Measurements from ENCODE around the gene ARFGEF3.

The ARFGEF3 gene

DNA sequence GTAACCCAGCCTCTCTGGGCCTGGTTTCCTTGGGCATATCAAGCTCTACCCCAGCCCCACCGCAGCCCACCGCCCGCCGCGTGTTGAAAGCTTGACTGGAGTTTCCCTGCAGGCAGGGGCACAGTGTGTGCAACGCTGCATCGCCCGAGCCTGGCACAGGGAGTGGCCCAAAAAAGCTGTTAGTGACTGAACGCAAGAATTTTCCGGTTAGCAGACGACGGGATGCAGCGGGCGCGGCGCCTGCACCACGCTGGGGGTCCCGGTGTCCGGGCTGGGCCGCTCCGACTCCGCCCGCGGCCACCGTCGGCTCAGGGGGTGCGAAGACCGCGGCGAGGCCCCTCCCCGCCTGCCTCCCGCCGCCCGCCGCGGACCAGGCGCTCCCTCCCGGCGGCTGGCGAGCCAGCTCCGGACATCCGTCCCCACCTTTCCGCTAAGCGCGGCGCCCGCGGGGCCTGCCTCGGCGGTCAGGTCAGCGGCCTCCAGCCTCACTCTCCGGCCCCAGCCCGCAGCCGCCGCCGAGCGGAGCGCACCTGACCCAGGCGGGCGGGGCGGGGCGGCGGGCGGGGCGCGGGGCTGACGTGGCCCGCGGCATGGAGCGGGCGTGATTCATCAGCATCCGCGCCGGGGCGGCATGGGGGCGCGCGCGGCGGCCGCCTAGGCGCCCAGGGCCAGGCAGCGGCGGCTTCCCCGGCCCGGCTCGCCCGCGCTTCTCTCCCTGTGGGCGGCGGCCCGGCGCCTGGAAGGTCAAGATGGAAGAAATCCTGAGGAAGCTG is at the start of gene ARFGEF3 (continued):
- TF ChIP-seq, protein P1, sequence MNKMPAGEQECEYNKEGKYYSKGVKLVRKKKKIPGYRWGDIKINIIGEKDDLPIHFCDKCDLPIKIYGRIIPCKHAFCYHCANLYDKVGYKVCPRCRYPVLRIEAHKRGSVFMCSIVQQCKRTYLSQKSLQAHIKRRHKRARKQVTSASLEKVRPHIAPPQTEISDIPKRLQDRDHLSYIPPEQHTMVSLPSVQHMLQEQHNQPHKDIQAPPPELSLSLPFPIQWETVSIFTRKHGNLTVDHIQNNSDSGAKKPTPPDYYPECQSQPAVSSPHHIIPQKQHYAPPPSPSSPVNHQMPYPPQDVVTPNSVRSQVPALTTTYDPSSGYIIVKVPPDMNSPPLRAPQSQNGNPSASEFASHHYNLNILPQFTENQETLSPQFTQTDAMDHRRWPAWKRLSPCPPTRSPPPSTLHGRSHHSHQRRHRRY (tag by site-specific recombination; IDR thresholded peaks at IDR 0.05), result no peak
- peak; percentile 24; the same call in 1 of the 2 replicates for TF ChIP-seq HOXC10 (CRISPR knock-in tag; IDR thresholded peaks at IDR 0.05)
- peak; percentile 56; the same call in 1 of the 2 replicates for TF ChIP-seq ZNF777 (tag by site-specific recombination; IDR thresholded peaks at IDR 0.05; ENCODE audit: borderline replicate concordance)
- no peak for TF ChIP-seq MZF1 (tag by site-specific recombination; IDR thresholded peaks at IDR 0.05; ENCODE audit: borderline replicate concordance)
- TF ChIP-seq GLIS2 (tag by site-specific recombination; IDR thresholded peaks at IDR 0.05), result peak; percentile 45; the same call in 1 of the 2 replicates

DNA sequence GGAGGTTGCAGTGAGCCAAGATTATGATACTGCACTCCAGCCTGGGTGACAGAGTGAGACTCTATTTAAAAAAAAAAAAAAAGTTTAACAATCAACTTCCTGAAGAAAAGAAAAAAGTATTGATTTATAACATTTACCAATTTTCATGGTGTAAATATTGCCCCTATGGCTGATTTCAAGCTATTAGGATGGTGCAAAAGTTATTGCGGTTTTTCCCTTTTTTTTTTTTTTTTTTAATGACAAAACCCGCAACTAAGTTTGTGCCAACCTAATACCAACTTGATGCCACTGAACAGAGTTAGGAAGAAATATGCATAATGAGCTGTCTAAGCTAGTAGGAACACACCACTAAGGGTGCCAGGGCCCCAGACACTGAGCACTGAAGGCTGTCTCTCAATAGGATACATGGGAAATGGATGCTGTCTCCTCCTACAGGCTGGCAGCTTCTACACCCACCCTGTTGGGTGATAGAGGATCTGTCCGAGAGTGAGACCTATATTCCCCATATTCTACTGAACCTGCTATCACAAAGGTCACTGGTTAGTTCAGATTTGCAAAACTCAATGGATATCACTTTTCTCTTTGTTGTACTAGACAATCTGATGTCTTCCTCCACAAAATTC is 48.0 kb upstream of the ARFGEF3 start:
- peaks cover under 1% of the 10 kb centered on the region; the same call in 1 of the 2 replicates for H3K4me1 ChIP-seq (ENCODE audit: control insufficient read depth, insufficient read depth, low read length)
- H3K27ac ChIP-seq (ENCODE audit: extremely low read depth, low read depth, low read length), result no peak overlapping the region
- H3K36me3 ChIP-seq (ENCODE audit: control insufficient read depth in 2 of 2, insufficient read depth in 1 of 2, low read length in 2 of 2), result no peaks in the 10 kb centered on the region
- no peak overlapping the region for H3K4me3 ChIP-seq (ENCODE audit: low read depth, low read length)
- no peak for TF ChIP-seq ZNF274 (IDR thresholded peaks at IDR 0.05; ENCODE audit: low read length)
- no peak for TF ChIP-seq ZNF274 (tag by site-specific recombination; IDR thresholded peaks at IDR 0.05; ENCODE audit: borderline replicate concordance)
- CTCF ChIA-PET, result interaction anchor here (0.5 to 5.2 kb wide), 16 partner anchors 13 to 651 kb away, joined by 3 to 57 read pairs (median 3); partner anchors contain the start of gene HEBP2
- POLR2A ChIA-PET, result interaction anchor here (0.6 kb wide), 1 partner anchor 687 kb away, joined by 3 read pairs; no protein-coding TSS in a partner anchor
- H3K9me3 ChIP-seq (ENCODE audit: control insufficient read depth, insufficient read depth, low read depth, low read length), result no peaks in the 10 kb centered on the region

DNA sequence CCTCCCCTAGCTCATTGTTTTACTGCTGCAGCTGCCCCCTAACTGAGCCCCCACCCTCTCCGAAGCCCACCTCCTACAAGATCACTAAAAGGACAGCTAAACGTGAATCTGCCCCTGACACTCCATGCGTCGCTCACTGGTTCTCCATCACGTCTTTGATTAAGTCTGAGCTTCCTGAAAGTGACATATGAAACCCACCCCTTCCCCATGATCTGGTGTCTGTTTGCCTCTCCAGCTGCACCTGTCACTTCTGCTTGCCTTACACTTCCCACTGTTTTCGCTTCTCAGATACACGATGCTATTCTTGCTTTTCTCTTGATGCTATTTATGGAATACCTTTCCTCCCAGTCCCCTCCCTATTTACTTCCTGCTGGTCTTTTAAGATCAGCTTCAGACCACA is 46.5 kb upstream of the ARFGEF3 start:
- CTCF ChIA-PET, result interaction anchor here (0.6 to 5.2 kb wide), 42 partner anchors 9 to 1249 kb away, joined by 3 to 57 read pairs (median 4); partner anchors contain the start of gene HEBP2
- Histone ChIP-seq H3K4me1 (ENCODE audit: control insufficient read depth, insufficient read depth, low read length) (no peaks in the 10 kb centered on the region), H3K27ac (ENCODE audit: extremely low read depth, low read depth, low read length) (no peak overlapping the region), H3K4me3 (ENCODE audit: low read depth, low read length) (no peak overlapping the region), H3K9me3 (ENCODE audit: control insufficient read depth, insufficient read depth, low read depth, low read length) (no peaks in the 10 kb centered on the region), H3K36me3 (ENCODE audit: control insufficient read depth in 2 of 2, insufficient read depth in 1 of 2, low read length in 2 of 2) (no peaks in the 10 kb centered on the region)
- no peak for TF ChIP-seq SCRT1 (tag by site-specific recombination; IDR thresholded peaks at IDR 0.05; ENCODE audit: borderline replicate concordance)
- TF ChIP-seq ZNF530 (tag by site-specific recombination; IDR thresholded peaks at IDR 0.05; ENCODE audit: low read depth), result no peak
- no peak for TF ChIP-seq ZNF335 (tag by site-specific recombination; conservative IDR thresholded peaks at IDR 0.05)
- POLR2A ChIA-PET, result interaction anchor here (0.6 to 1.0 kb wide), 2 partner anchors 9 to 303 kb away, joined by 3 to 4 read pairs; no protein-coding TSS in a partner anchor

DNA sequence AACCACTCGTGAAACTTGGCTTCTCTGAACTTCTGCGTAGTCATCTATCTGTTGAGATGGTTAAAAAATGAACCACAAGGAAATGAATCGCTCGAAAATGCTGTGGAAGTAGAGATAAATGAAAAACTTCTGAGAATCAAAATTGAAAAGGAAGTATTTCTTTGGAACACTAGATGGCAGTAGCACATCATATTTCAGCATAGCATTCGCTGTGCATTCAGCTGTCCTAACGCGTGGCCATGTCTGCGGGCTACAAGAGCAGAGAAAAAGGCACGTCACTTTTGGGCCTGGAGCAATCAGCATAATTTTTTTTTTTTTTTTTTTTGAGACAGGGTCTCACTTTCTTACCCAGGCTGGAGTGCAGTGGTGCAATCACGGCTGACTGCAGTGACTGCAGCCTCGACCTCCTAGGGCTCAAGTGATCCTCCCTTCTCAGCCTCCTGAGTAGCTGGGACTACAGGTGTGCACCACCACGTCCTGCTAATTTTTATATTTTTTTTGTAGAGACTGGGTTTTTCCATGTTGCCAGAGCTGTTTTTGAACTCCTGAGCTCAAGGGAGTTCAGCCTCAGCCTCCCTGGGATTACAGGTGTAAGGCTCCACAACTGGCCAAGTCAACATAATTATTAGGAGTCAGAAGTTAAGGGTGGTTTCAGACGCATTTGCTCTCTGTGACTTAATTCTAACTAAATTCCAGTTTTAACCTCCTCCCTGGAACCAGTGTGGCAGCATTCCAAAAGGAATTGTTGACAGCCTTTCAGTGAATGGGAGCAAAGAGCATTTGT is 45.7 kb upstream of the ARFGEF3 start:
- no peak overlapping the region for H3K27ac ChIP-seq (ENCODE audit: extremely low read depth, low read depth, low read length)
- CTCF ChIA-PET, result interaction anchor here (0.5 to 5.2 kb wide), 64 partner anchors 7 to 1249 kb away, joined by 3 to 57 read pairs (median 4); partner anchors contain the start of gene HEBP2
- H3K9me3 ChIP-seq (ENCODE audit: control insufficient read depth, insufficient read depth, low read depth, low read length), result no peaks in the 10 kb centered on the region
- POLR2A ChIA-PET, result interaction anchor here (0.6 to 1.0 kb wide), 3 partner anchors 10 to 302 kb away, joined by 3 to 5 read pairs (median 4); no protein-coding TSS in a partner anchor
- H3K4me1 ChIP-seq (ENCODE audit: control insufficient read depth, insufficient read depth, low read length), result no peaks in the 10 kb centered on the region
- H3K36me3 ChIP-seq (ENCODE audit: control insufficient read depth in 2 of 2, insufficient read depth in 1 of 2, low read length in 2 of 2), result no peaks in the 10 kb centered on the region
- H3K4me3 ChIP-seq (ENCODE audit: low read depth, low read length), result no peak overlapping the region
- TF ChIP-seq ZNF747 (tag by site-specific recombination; IDR thresholded peaks at IDR 0.05), result no peak
- peak; percentile 33; the same call in 1 of the 2 replicates for TF ChIP-seq ZNF660 (tag by site-specific recombination; IDR thresholded peaks at IDR 0.05)
- no peak for TF ChIP-seq ZNF48 (tag by site-specific recombination; IDR thresholded peaks at IDR 0.05)
- TF ChIP-seq, protein P2, sequence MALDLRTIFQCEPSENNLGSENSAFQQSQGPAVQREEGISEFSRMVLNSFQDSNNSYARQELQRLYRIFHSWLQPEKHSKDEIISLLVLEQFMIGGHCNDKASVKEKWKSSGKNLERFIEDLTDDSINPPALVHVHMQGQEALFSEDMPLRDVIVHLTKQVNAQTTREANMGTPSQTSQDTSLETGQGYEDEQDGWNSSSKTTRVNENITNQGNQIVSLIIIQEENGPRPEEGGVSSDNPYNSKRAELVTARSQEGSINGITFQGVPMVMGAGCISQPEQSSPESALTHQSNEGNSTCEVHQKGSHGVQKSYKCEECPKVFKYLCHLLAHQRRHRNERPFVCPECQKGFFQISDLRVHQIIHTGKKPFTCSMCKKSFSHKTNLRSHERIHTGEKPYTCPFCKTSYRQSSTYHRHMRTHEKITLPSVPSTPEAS (tag by site-specific recombination; IDR thresholded peaks at IDR 0.05), result no peak
- peak; percentile 64; the same call in 1 of the 2 replicates for TF ChIP-seq ZBTB8A (tag by site-specific recombination; IDR thresholded peaks at IDR 0.05)
- 0 out of 2 replicates have a peak, but pooled peaks have one; percentile 15 for TF ChIP-seq ZXDB (tag by site-specific recombination; IDR thresholded peaks at IDR 0.05)
- TF ChIP-seq RBAK (tag by site-specific recombination; IDR thresholded peaks at IDR 0.05), result no peak
- no peak for TF ChIP-seq ZNF624 (tag by site-specific recombination; IDR thresholded peaks at IDR 0.05)
- TF ChIP-seq BCL11A (tag by site-specific recombination; IDR thresholded peaks at IDR 0.05; ENCODE audit: low read depth), result no peak
- TF ChIP-seq ZSCAN30 (tag by site-specific recombination; IDR thresholded peaks at IDR 0.05), result peak; percentile 93
- TF ChIP-seq, protein P3, sequence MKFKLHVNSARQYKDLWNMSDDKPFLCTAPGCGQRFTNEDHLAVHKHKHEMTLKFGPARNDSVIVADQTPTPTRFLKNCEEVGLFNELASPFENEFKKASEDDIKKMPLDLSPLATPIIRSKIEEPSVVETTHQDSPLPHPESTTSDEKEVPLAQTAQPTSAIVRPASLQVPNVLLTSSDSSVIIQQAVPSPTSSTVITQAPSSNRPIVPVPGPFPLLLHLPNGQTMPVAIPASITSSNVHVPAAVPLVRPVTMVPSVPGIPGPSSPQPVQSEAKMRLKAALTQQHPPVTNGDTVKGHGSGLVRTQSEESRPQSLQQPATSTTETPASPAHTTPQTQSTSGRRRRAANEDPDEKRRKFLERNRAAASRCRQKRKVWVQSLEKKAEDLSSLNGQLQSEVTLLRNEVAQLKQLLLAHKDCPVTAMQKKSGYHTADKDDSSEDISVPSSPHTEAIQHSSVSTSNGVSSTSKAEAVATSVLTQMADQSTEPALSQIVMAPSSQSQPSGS (tag by site-specific recombination; IDR thresholded peaks at IDR 0.05; ENCODE audit: low read depth), result peak; percentile 26; the same call in 1 of the 2 replicates
- no peak for TF ChIP-seq ZNF133 (tag by site-specific recombination; IDR thresholded peaks at IDR 0.05)
- no peak for TF ChIP-seq ZNF776 (tag by site-specific recombination; IDR thresholded peaks at IDR 0.05; ENCODE audit: borderline replicate concordance)
